Endothelial cell of umbilical vein (primary cell): Measurements from ENCODE around the gene KRT6A. TPM values are rescaled to one million over a fixed set of nuclear protein-coding genes. Genes with fewer than 3 reads are reported as not detected.

Experiments used
- BruUV-seq: library from RNA; stranded (reverse); fragments of 400-500 nt; replicated peaks from 2 replicates; lab custom pipeline; 2021; lab: Mats Ljungman, UMichigan
- CTCF ChIA-PET: fragments of 300-600, 350-600 bp; sonication (Branson Sonifier 250); formaldehyde crosslinking; loops from one replicate; lab custom pipeline; 2021; ENCODE audit warnings: antibody characterized with exemption, inconsistent platforms; lab: Charles Lee
- POLR2A ChIA-PET: fragments of 300-600, 350-600 bp; sonication (Branson Sonifier 250); formaldehyde crosslinking; loops from one replicate; lab custom pipeline; 2021; ENCODE audit warnings: antibody characterized with exemption, inconsistent platforms; lab: Charles Lee
- DNase-seq: peaks from one replicate; pipeline ENCODE4 v3.0.0-alpha.2; 2011; ENCODE audit warnings: low read depth, low spot score
- FAIRE-seq: peaks from 2 replicates; lab custom pipeline; 2011; peaks lifted over from hg19 to GRCh38; lab: Jason Lieb, UNC
- H2AFZ ChIP-seq: 2 replicates; pipeline ENCODE4 v1.6.0; 2012; ENCODE audit warnings: low read depth, low read length, control low read depth, inconsistent platforms
- H3K27ac ChIP-seq: 2 replicates; pipeline ENCODE4 v1.5.1; 2011; ENCODE audit warnings: low read depth, mild to moderate bottlenecking, control low read depth, low read length, moderate library complexity; ENCODE audit not compliant: insufficient read depth
- H3K27me3 ChIP-seq, 2 experiments: 2 replicates each; pipeline versions ENCODE4 v1.6.0 to v1.6.1; 2011; ENCODE audit warnings: low read length in 2 of 2, mixed read lengths in 1 of 2; ENCODE audit not compliant: control insufficient read depth in 2 of 2, insufficient read depth in 2 of 2
- H3K36me3 ChIP-seq, 2 experiments: 2 replicates in 1 of 2; 3 replicates in 1 of 2; pipeline ENCODE4 v1.5.1; 2011; ENCODE audit warnings: low read length in 2 of 2, mild to moderate bottlenecking in 1 of 2, moderate library complexity in 1 of 2; ENCODE audit not compliant: control insufficient read depth in 2 of 2, insufficient read depth in 2 of 2; ENCODE audit errors: extremely low read depth in 1 of 2
- H3K4me1 ChIP-seq: 3 replicates; pipeline ENCODE4 v1.5.1; 2011; ENCODE audit warnings: mild to moderate bottlenecking, low read length; ENCODE audit not compliant: control insufficient read depth, insufficient read depth; ENCODE audit errors: extremely low read depth
- H3K4me2 ChIP-seq: 2 replicates; pipeline ENCODE4 v1.6.1; 2011; ENCODE audit warnings: low read length, control low read depth, mixed read lengths; ENCODE audit not compliant: insufficient read depth
- H3K4me3 ChIP-seq, 3 experiments: fragments of 200-600 bp in 1 of 3; sonication (generic), shearing (Covaris generic) in 1 of 3; replicated peaks in 1 of 3; 2 replicates each; pipeline ENCODE4 v1.5.1; 2011 to 2016; ENCODE audit warnings: control low read depth in 3 of 3, low read length in 3 of 3, mild to moderate bottlenecking in 2 of 3, inconsistent platforms in 1 of 3, low read depth in 1 of 3, moderate library complexity in 1 of 3; ENCODE audit not compliant: insufficient read depth in 1 of 3
- H3K79me2 ChIP-seq: 2 replicates; pipeline ENCODE4 v1.6.0; 2012; ENCODE audit warnings: low read length, inconsistent platforms; ENCODE audit not compliant: control insufficient read depth, insufficient read depth
- H3K9ac ChIP-seq: replicated peaks from 2 replicates; pipeline ENCODE3; 2011; ENCODE audit warnings: low read length, control low read depth; ENCODE audit not compliant: insufficient read depth; ENCODE audit errors: extremely low read depth
- H3K9me1 ChIP-seq: replicated peaks from 3 replicates; pipeline ENCODE4 v1.6.0; 2011; ENCODE audit warnings: mild to moderate bottlenecking, low read length; ENCODE audit not compliant: control insufficient read depth, insufficient read depth; ENCODE audit errors: extremely low read depth
- H3K9me3 ChIP-seq: replicated peaks from 2 replicates; pipeline ENCODE4 v1.5.1; 2012; ENCODE audit warnings: low read length, inconsistent platforms; ENCODE audit not compliant: control insufficient read depth, insufficient read depth
- H4K20me1 ChIP-seq: replicated peaks from 2 replicates; pipeline ENCODE3; 2011; ENCODE audit warnings: mild to moderate bottlenecking, low read length; ENCODE audit not compliant: control insufficient read depth, insufficient read depth; ENCODE audit errors: extremely low read depth
- CTCF ChIP-seq, 2 donors: IDR thresholded peaks; 1 replicate in 1 of 2; 2 replicates in 1 of 2; pipeline ENCODE4 v1.5.1; 2011; ENCODE audit warnings: low read length in 2 of 2, mild to moderate bottlenecking in 2 of 2, moderate library complexity in 2 of 2, control low read depth in 1 of 2, inconsistent platforms in 1 of 2, low read depth in 1 of 2; ENCODE audit not compliant: insufficient read depth in 1 of 2; ENCODE audit errors: extremely low read depth in 1 of 2
- EZH2 ChIP-seq: IDR thresholded peaks from 2 replicates; pipeline ENCODE4 v1.6.1; 2012; ENCODE audit warnings: borderline replicate concordance, low read depth, mild to moderate bottlenecking, moderate library complexity, low read length, inconsistent platforms; ENCODE audit not compliant: severe bottlenecking
- FOS ChIP-seq: IDR thresholded peaks from 2 replicates; pipeline ENCODE4 v1.6.1; 2011; ENCODE audit warnings: mild to moderate bottlenecking, low read length, moderate library complexity, borderline replicate concordance; ENCODE audit not compliant: insufficient read depth
- GATA2 ChIP-seq: IDR thresholded peaks from 2 replicates; pipeline ENCODE4 v1.7.0; 2011; ENCODE audit warnings: low read depth, mild to moderate bottlenecking, moderate library complexity, mixed read lengths, low read length; ENCODE audit not compliant: insufficient read length, insufficient read depth
- JUN ChIP-seq: IDR thresholded peaks from 2 replicates; pipeline ENCODE4 v1.6.1; 2011; ENCODE audit warnings: borderline replicate concordance, low read depth; ENCODE audit not compliant: insufficient read length, insufficient read depth
- MAX ChIP-seq: IDR thresholded peaks from 2 replicates; pipeline ENCODE4 v1.6.1; 2011; ENCODE audit not compliant: insufficient read depth, insufficient read length
- MYC ChIP-seq: IDR thresholded peaks from one replicate; pipeline ENCODE4 v1.6.1; 2011; ENCODE audit warnings: mild to moderate bottlenecking, low read depth, low read length
- POLR2A ChIP-seq: IDR thresholded peaks from 2 replicates; pipeline ENCODE4 v1.6.1; 2012; ENCODE audit warnings: low read depth, mild to moderate bottlenecking, control low read depth, low read length
- POLR2AphosphoS5 ChIP-seq: IDR thresholded peaks from 2 replicates; pipeline ENCODE4 v1.6.1; 2012; ENCODE audit warnings: low read depth, mild to moderate bottlenecking, control low read depth, low read length, moderate library complexity; ENCODE audit not compliant: insufficient read depth
- dilution Hi-C: fragments of 300-500 bp; cut with MboI; formaldehyde crosslinking; loops from one replicate; pipeline ENCODE4 v1.15.0; 2019; ENCODE audit warnings: low sequenced_read_pairs; ENCODE audit not compliant: extremely low pct_ligation_motif_present
- intact Hi-C: fragments of 100-400 bp; cut with micrococcal nuclease; formaldehyde crosslinking; loops from one replicate; pipeline ENCODE4 v1.10.0; 2022
- polyA plus RNA-seq, 4 experiments: library from polyadenylated mRNA; depleted of rRNA in 3 of 4; stranded (reverse) in 3 of 4; unstranded in 1 of 4; fragments of >200 nt; gene quantifications; 2 replicates each; pipeline versions ENCODE4 v1.2.1 to v1.2.3, GENCODE V29; 2011 to 2012; ENCODE audit warnings: missing spikeins in 1 of 4
- total RNA-seq: library from RNA; stranded (reverse); gene quantifications from 2 replicates; pipeline ENCODE4 v1.2.3, GENCODE V29; 2021

Gene KRT6A
- total and polyA plus RNA-seq, 2 donors (not counting 3 experiments of a cell fraction or from before 2014, with no cell fraction given) = 0.64 TPM; not detected in 1

DNA sequence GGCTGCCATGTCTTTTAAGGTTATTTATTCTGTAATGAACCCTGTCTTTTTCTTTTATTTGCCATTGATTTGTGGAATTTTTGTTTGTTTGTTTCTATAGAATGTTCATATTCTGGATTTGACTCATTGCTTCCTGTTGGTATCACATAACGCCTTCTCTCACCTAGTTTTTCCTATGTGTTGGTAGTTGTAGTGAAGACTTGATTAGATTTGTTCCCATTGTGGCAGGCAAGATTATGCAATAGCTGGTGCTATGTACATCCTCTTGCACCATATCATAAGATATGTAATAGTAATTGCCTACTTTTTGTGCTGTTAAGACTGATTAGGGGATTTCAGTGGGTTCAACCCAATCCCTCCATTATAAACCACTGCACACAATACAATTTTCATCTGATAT, 37.2 kb downstream of the KRT6A start:
- H3K27ac ChIP-seq = no peak overlapping the region
- no peak for FAIRE-seq
- dilution Hi-C loops = no loop called here
- H3K9ac ChIP-seq = no peak overlapping the region
- no peaks in the 10 kb centered on the region for H3K9me1 ChIP-seq
- peaks cover 7 to 9% of the 10 kb centered on the region in 2 experiments for H3K27me3 ChIP-seq
- no peaks in the 10 kb centered on the region for H3K79me2 ChIP-seq
- intact Hi-C loops = no loop called here
- BruUV-seq = no TSS peak
- H3K4me2 ChIP-seq = no peak overlapping the region
- TF ChIP-seq GATA2 (no peak), CTCF (IDR thresholded peaks at IDR 0.05; ENCODE audit: extremely low read depth in 1 of 2, insufficient read depth in 1 of 2, low read depth in 1 of 2, low read length in 2 of 2) (no peak), POLR2AphosphoS5 (no peak), MYC (no peak), JUN (no peak), POLR2A (no peak), EZH2 (no peak), MAX (no peak), FOS (no peak)
- H2AFZ ChIP-seq = no peak overlapping the region
- POLR2A ChIA-PET = no interaction called here
- no peaks in the 10 kb centered on the region for H3K4me1 ChIP-seq
- CTCF ChIA-PET = no interaction called here
- no peaks in the 10 kb centered on the region for H3K36me3 ChIP-seq
- no peaks in the 10 kb centered on the region for H3K9me3 ChIP-seq
- H4K20me1 ChIP-seq = no peaks in the 10 kb centered on the region
- no peak overlapping the region for H3K4me3 ChIP-seq
- no peak for DNase-seq
